Caco-2 (cell line): ENCODE results near the gene SCGB1D1. TPM values are rescaled to one million over a fixed set of nuclear protein-coding genes. Genes with fewer than 3 reads are reported as not detected.
A peak's percentile ranks its signal among the peaks of the same experiment; 100 is the strongest.

Experiments
- BruUV-seq: library from RNA; stranded (reverse); fragments of 400-500 nt; replicated peaks from 2 replicates; lab custom pipeline; 2021; lab: Mats Ljungman, UMichigan
- CTCF ChIA-PET: fragments of 300-600 bp; sonication (Branson Sonifier 250); formaldehyde crosslinking; loops from one replicate; lab custom pipeline; 2022; ENCODE audit warnings: antibody characterized with exemption; lab: Charles Lee
- POLR2A ChIA-PET: fragments of 300-600 bp; sonication (Branson Sonifier 250); formaldehyde crosslinking; loops from one replicate; lab custom pipeline; 2022; ENCODE audit warnings: antibody characterized with exemption; lab: Charles Lee
- DNase-seq, 2 experiments: peaks; one replicate each; pipeline versions ENCODE4 v3.0.0 to v3.0.0-alpha.2; 2020 to 2022
- H3K27me3 ChIP-seq: replicated peaks from 2 replicates; pipeline ENCODE4 v1.6.0; 2011; ENCODE audit warnings: low read length; ENCODE audit not compliant: control insufficient read depth, insufficient read depth
- H3K36me3 ChIP-seq: 2 replicates; pipeline ENCODE4 v1.5.1; 2011; ENCODE audit warnings: low read length; ENCODE audit not compliant: control insufficient read depth, insufficient read depth
- H3K4me1 ChIP-seq: fragments of 250-450 bp; sonication (Bioruptor Pico); 2 replicates; pipeline ENCODE4 v1.5.1; 2020; ENCODE audit warnings: mild to moderate bottlenecking
- H3K4me3 ChIP-seq: 2 replicates; pipeline ENCODE4 v1.5.1; 2011; ENCODE audit warnings: low read depth, mild to moderate bottlenecking, control low read depth, low read length
- H3K9me3 ChIP-seq: fragments of 250-450 bp; sonication (Bioruptor Pico); 2 replicates; pipeline ENCODE4 v1.5.1; 2020; ENCODE audit warnings: mild to moderate bottlenecking, moderate library complexity
- H3K27ac Mint-ChIP-seq: one replicate; pipeline ENCODE4 v1.8.0; 2022; ENCODE audit warnings: mixed read lengths; ENCODE audit not compliant: unreplicated experiment
- H3K27me3 Mint-ChIP-seq: one replicate; pipeline ENCODE4 v1.8.0; 2022; ENCODE audit warnings: mixed read lengths; ENCODE audit not compliant: insufficient read depth, unreplicated experiment
- H3K36me3 Mint-ChIP-seq: one replicate; pipeline ENCODE4 v1.8.0; 2022; ENCODE audit warnings: mild to moderate bottlenecking, mixed read lengths; ENCODE audit not compliant: insufficient read depth, unreplicated experiment
- H3K4me1 Mint-ChIP-seq: one replicate; pipeline ENCODE4 v1.8.0; 2022; ENCODE audit warnings: low read depth, mixed read lengths; ENCODE audit not compliant: unreplicated experiment
- H3K4me3 Mint-ChIP-seq: one replicate; pipeline ENCODE4 v1.8.0; 2022; ENCODE audit warnings: mild to moderate bottlenecking, moderate library complexity, mixed read lengths; ENCODE audit not compliant: unreplicated experiment
- H3K9me3 Mint-ChIP-seq: one replicate; pipeline ENCODE4 v1.8.0; 2022; ENCODE audit warnings: mixed read lengths; ENCODE audit not compliant: unreplicated experiment
- CTCF ChIP-seq, 2 experiments: fragments of 200-600 bp in 1 of 2; IDR thresholded peaks; 1 replicate in 1 of 2; 2 replicates in 1 of 2; pipeline versions ENCODE4 v1.5.1 to v1.8.0; 2011 to 2022; ENCODE audit warnings: antibody characterized with exemption in 1 of 2, control low read depth in 1 of 2, inconsistent platforms in 1 of 2, low read depth in 1 of 2, low read length in 1 of 2, mild to moderate bottlenecking in 1 of 2, moderate library complexity in 1 of 2; ENCODE audit not compliant: insufficient read depth in 1 of 2, severe bottlenecking in 1 of 2, unreplicated experiment in 1 of 2
- intact Hi-C: fragments of 100-400 bp; cut with micrococcal nuclease; formaldehyde crosslinking; loops from one replicate; pipeline ENCODE4 v1.10.0; 2022; ENCODE audit not compliant: unreplicated experiment
- total RNA-seq: library from RNA; stranded (reverse); gene quantifications from 2 replicates; pipeline ENCODE4 v1.2.3, GENCODE V29; 2022

Gene SCGB1D1
- total RNA-seq, 1 experiment from 2014 or later, result not detected

GRCh38 chr11:62153087-62153395 lies 37.0 kb upstream of the SCGB1D1 start:
- Histone ChIP-seq H3K9me3 (no peaks in the 10 kb centered on the region), H3K36me3 (peaks cover 4% of the 10 kb centered on the region), H3K4me1 (no peaks in the 10 kb centered on the region), H3K27me3 (no peaks in the 10 kb centered on the region), H3K4me3 (no peak overlapping the region)
- no peak for DNase-seq
- Mint-ChIP-seq H3K4me1 (no peaks in the 10 kb centered on the region), H3K27me3 (no peaks in the 10 kb centered on the region), H3K27ac (no peak overlapping the region), H3K36me3 (peaks cover 28% of the 10 kb centered on the region), H3K9me3 (no peaks in the 10 kb centered on the region), H3K4me3 (no peak overlapping the region)
- intact Hi-C loops, result no loop called here
- TSS peak; percentile 8 for BruUV-seq
- TF ChIP-seq CTCF (IDR thresholded peaks at IDR 0.05; ENCODE audit: insufficient read depth in 1 of 2, low read depth in 1 of 2, low read length in 1 of 2, severe bottlenecking in 1 of 2, unreplicated experiment in 1 of 2), result no peak
- CTCF ChIA-PET, result interaction anchor here (0.7 kb wide), 1 partner anchor 71 kb away, joined by 4 read pairs; no protein-coding TSS in a partner anchor
- POLR2A ChIA-PET, result no interaction called here

DNA sequence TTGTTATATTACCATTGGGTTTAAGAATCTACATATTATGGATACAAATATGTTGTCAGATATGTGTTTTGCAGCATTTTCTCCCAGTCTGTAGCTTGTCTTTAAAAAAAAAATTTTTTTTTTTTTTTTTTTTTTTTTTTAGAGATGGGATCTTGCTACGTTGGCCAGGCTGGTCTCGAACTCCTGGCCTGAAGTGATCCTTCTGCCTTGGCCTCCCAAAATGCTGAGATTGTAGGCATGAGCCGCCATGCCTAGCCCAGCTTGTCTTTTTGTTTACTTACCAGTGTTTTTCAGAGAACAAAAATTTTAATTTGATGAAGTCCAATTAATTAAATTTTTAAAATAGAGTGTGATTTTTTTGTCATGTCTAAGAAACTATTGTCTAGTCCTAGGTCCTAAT lies 36.4 kb upstream of the SCGB1D1 start:
- Mint-ChIP-seq H3K4me1 (no peaks in the 10 kb centered on the region), H3K27ac (no peak overlapping the region), H3K36me3 (peaks cover 24% of the 10 kb centered on the region), H3K4me3 (no peak overlapping the region), H3K27me3 (no peaks in the 10 kb centered on the region), H3K9me3 (no peaks in the 10 kb centered on the region)
- Histone ChIP-seq H3K4me3 (no peak overlapping the region), H3K9me3 (no peaks in the 10 kb centered on the region), H3K4me1 (no peaks in the 10 kb centered on the region), H3K36me3 (peaks cover 4% of the 10 kb centered on the region), H3K27me3 (no peaks in the 10 kb centered on the region)
- intact Hi-C loops, result no loop called here
- no peak for DNase-seq
- BruUV-seq, result no TSS peak
- CTCF ChIA-PET, result no interaction called here
- no peak for TF ChIP-seq CTCF (IDR thresholded peaks at IDR 0.05; ENCODE audit: insufficient read depth in 1 of 2, low read depth in 1 of 2, low read length in 1 of 2, severe bottlenecking in 1 of 2, unreplicated experiment in 1 of 2)
- POLR2A ChIA-PET, result no interaction called here

DNA sequence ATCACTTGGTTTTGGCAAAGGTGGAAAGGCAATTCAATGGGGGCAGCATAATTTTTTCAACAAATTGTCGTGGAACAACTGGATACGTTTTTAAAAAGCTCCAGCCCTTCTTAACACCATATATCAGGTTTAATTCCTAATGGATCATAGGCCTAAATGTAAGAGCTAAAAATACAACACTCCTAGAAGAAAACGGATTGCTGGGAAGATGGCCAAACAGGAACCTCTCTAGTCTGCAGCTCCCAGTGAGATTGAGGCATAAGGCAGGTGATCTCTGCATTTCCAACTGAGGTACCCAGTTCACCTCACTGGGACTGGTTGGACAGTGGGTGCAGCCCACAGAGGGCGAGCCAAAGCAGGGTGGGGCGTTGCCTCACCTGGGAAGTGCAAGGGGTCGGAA lies 32.4 kb upstream of the SCGB1D1 start:
- Histone ChIP-seq H3K9me3 (no peaks in the 10 kb centered on the region), H3K4me1 (no peaks in the 10 kb centered on the region), H3K36me3 (no peaks in the 10 kb centered on the region), H3K27me3 (no peaks in the 10 kb centered on the region), H3K4me3 (no peak overlapping the region)
- H3K27me3 Mint-ChIP-seq, result peaks cover 14% of the 10 kb centered on the region
- DNase-seq, result no peak
- no peak for TF ChIP-seq CTCF (IDR thresholded peaks at IDR 0.05; ENCODE audit: insufficient read depth in 1 of 2, low read depth in 1 of 2, low read length in 1 of 2, severe bottlenecking in 1 of 2, unreplicated experiment in 1 of 2)
- ChIA-PET CTCF (no interaction called here), POLR2A (no interaction called here)
- H3K9me3 Mint-ChIP-seq, result no peaks in the 10 kb centered on the region
- BruUV-seq, result no TSS peak
- no peak overlapping the region for H3K4me3 Mint-ChIP-seq
- intact Hi-C loops, result no loop called here
- H3K27ac Mint-ChIP-seq, result no peak overlapping the region
- H3K36me3 Mint-ChIP-seq, result peaks cover 6% of the 10 kb centered on the region
- no peaks in the 10 kb centered on the region for H3K4me1 Mint-ChIP-seq
